HFF-Myc (cell line): ENCODE results near the gene PHYKPL.

Experiments
- DNase-seq: peaks from one replicate; pipeline ENCODE4 v3.0.0-alpha.2; 2011; ENCODE audit warnings: low read depth; ENCODE audit errors: extremely low read depth
- H3K4me3 ChIP-seq: replicated peaks from 2 replicates; pipeline ENCODE4 v1.5.1; 2011; ENCODE audit warnings: low read depth, mild to moderate bottlenecking, control low read depth, low read length
- CTCF ChIP-seq: IDR thresholded peaks from 2 replicates; pipeline ENCODE4 v1.5.1; 2012; ENCODE audit warnings: mild to moderate bottlenecking, low read depth, low read length, control low read depth; ENCODE audit errors: missing control alignments

PHYKPL gene

GRCh38 chr5:178232124-178232919 is at the start of gene PHYKPL:
Gene PHYKPL, minus strand, starts transcription at chr5:178232802. Its CDS starts 252 bp downstream, at chr5:178232550.
- peak within 1 kb of the TSS; percentile 92 for H3K4me3 ChIP-seq
- no peak for TF ChIP-seq CTCF
- DNase-seq = no peak

- no peak for TF ChIP-seq CTCF
- no peak overlapping the region for H3K4me3 ChIP-seq
- no peak for DNase-seq
Measured at GRCh38 chr5:178282391-178282790, 49.8 kb upstream of the PHYKPL start.

- no peak for TF ChIP-seq CTCF
- no peak for DNase-seq
- no peak overlapping the region for H3K4me3 ChIP-seq
Measured at GRCh38 chr5:178281331-178281730, 48.7 kb upstream of the PHYKPL start.

- no peak overlapping the region for H3K4me3 ChIP-seq
- no peak for TF ChIP-seq CTCF
- no peak for DNase-seq
Measured at GRCh38 chr5:178280631-178281030, 48.0 kb upstream of the PHYKPL start.

- no peak overlapping the region for H3K4me3 ChIP-seq
- DNase-seq = peak; percentile 36
- TF ChIP-seq CTCF = peak; percentile 92
Measured at GRCh38 chr5:178279723-178280438, 47.3 kb upstream of the PHYKPL start.

- no peak overlapping the region for H3K4me3 ChIP-seq
- DNase-seq = no peak
- no peak for TF ChIP-seq CTCF
Measured at GRCh38 chr5:178279026-178279722, 46.6 kb upstream of the PHYKPL start.
